HG03432 (cell line): ENCODE results near the gene SYDE1.

Experiments used
- ATAC-seq: cut with Tn5 transposase; IDR thresholded peaks from one replicate; pipeline ENCODE4 v1.9.1; 2021; ENCODE audit warnings: mild to moderate bottlenecking, moderate library complexity; ENCODE audit not compliant: unreplicated experiment

The SYDE1 gene

DNA sequence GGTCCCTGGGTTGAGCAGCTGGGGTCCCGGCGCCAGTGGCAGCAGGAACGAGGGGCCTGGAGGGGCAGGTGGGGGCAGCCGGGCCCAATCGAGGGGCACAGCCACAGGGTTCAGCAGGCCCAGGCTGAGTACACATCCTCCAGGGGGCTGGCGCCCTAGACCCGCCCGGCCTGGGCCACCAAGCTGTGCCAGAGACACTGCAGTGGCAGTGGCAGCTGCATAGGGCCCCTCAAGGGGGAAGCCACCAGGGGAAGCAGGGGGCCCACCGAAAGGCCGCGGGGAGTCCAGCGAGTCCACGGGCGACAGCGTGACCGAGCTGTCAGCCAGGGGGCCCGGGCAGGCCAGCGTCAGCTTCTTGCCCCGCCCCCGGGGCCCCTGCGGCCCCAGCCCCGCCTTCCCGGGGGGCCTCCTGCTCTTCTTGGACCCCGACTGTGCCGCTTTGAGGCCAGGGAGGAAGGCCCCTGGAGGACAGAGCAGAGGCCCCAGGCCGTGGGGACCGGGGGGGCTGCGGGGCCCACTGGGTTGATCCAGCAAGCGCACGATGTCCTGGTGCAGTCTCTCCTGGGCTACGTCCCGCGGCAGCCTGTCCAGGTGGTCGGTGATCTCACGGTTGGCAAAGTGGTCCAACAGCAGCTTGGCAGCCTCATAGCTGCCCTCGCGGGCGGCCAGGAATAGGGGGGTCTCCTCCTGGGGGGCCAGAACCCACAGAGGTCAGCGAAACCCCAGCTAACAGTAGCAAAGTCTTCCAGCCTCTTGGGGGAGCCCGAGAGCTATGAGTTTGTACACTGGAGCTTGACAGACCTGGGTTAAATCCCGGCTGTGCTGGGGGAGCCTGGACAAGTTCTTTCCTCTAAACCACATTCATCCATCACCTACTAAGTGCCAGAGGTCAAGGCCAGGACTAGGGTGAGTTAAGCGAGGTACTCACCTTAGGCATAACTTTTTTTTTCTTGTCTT lies 54.1 kb downstream of the SYDE1 start:
- ATAC-seq, result no peak
